ENCODE measurements around the gene PHF23. TPM values are rescaled to one million over a fixed set of nuclear protein-coding genes. Genes with fewer than 3 reads are reported as not detected.

Gene PHF23
- total RNA-seq (2021) (45.8 to 50.1 TPM (median 49.1 TPM) in 3 replicates), Bru-seq, nascent RNA (percentile 93 among the genes with signal in this experiment)
- long read RNA-seq, experiment 1, transcript PHF23-205 (5 exons, 1,768 nt), result minor isoform, 19 of 301 reads
- long read RNA-seq, experiment 1, transcript PHF23-201 (5 exons, 2,037 nt), result major isoform, 220 of 301 reads
- long read RNA-seq, experiment 1, partial matches to known transcripts, result 13 of 301 reads
- long read RNA-seq, experiment 1, other reads (novel, unspliced or antisense), result 48 of 301 reads
- long read RNA-seq, experiment 2, transcript PHF23-201 (5 exons, 2,037 nt), result major isoform, 28 of 63 reads
- long read RNA-seq, experiment 2, partial matches to known transcripts, result 18 of 63 reads
- long read RNA-seq, experiment 2, other reads (novel, unspliced or antisense), result 15 of 63 reads
- long read RNA-seq, experiment 3, transcript PHF23-201 (5 exons, 2,037 nt), result major isoform, 52 of 82 reads
- long read RNA-seq, experiment 3, transcript PHF23-205 (5 exons, 1,768 nt), result minor isoform, 5 of 82 reads
- long read RNA-seq, experiment 3, partial matches to known transcripts, result 5 of 82 reads
- long read RNA-seq, experiment 3, other reads (novel, unspliced or antisense), result 19 of 82 reads

- ChIA-PET CTCF (interaction anchor here (0.6 to 6.0 kb wide), 7 partner anchors 8 to 62 kb away, joined by 4 to 36 read pairs (median 6); partner anchors contain the start of genes ACADVL and DLG4), POLR2A (interaction anchor here (0.7 to 1.8 kb wide), 5 partner anchors 12 to 90 kb away, joined by 3 to 8 read pairs (median 4); partner anchors contain the start of genes ACADVL, CTDNEP1, ELP5 and NEURL4)
- H3K27me3 Mint-ChIP-seq (ENCODE audit: low read depth), result no peaks in the 10 kb centered on the region
- H3K4me1 Mint-ChIP-seq, result peaks cover 39% of the 10 kb centered on the region
- DNase-seq (ENCODE audit: low spot score) (peak; percentile 99), ATAC-seq (peak; percentile 73)
- peaks cover 35% of the 10 kb centered on the region for H3K36me3 Mint-ChIP-seq
- peak within 1 kb of the TSS; percentile 93 for H3K27ac Mint-ChIP-seq
- H3K9me3 Mint-ChIP-seq, result no peaks in the 10 kb centered on the region
- peak within 1 kb of the TSS; percentile 95 for H3K4me3 Mint-ChIP-seq
- TF ChIP-seq ZNF219 (CRISPR knock-in tag; IDR thresholded peaks at IDR 0.05; ENCODE audit: borderline replicate concordance), result no peak
- no peak for TF ChIP-seq NFE2L1 (CRISPR knock-in tag; IDR thresholded peaks at IDR 0.05)
- TF ChIP-seq SMAD4 (CRISPR knock-in tag; IDR thresholded peaks at IDR 0.05), result no peak
- peak; percentile 96; the same call in 1 of the 2 replicates for TF ChIP-seq ELF4 (CRISPR knock-in tag; IDR thresholded peaks at IDR 0.05; ENCODE audit: low read depth)
- TF ChIP-seq ATF3 (CRISPR knock-in tag; conservative IDR thresholded peaks at IDR 0.05), result no peak
- no peak for TF ChIP-seq CDX4 (CRISPR knock-in tag; IDR thresholded peaks at IDR 0.05; ENCODE audit: borderline replicate concordance)
- TF ChIP-seq ZNF317 (CRISPR knock-in tag; IDR thresholded peaks at IDR 0.05; ENCODE audit: borderline replicate concordance, low read depth), result no peak
- TF ChIP-seq EMX1 (CRISPR knock-in tag; IDR thresholded peaks at IDR 0.05), result no peak
- TF ChIP-seq MLX (CRISPR knock-in tag; IDR thresholded peaks at IDR 0.05), result no peak
- peak; percentile 71 for TF ChIP-seq GABPB1 (CRISPR knock-in tag; IDR thresholded peaks at IDR 0.05)
- TF ChIP-seq USF1 (CRISPR knock-in tag; IDR thresholded peaks at IDR 0.05), result 0 out of 2 replicates have a peak, but pooled peaks have one; percentile 25
- TF ChIP-seq CBFB (CRISPR knock-in tag; IDR thresholded peaks at IDR 0.05; ENCODE audit: low read depth), result 0 out of 2 replicates have a peak, but pooled peaks have one; percentile 47
- TF ChIP-seq SP1 (CRISPR knock-in tag; conservative IDR thresholded peaks at IDR 0.05), result peak; percentile 63; the same call in 1 of the 2 replicates
- TF ChIP-seq SOX15 (CRISPR knock-in tag; IDR thresholded peaks at IDR 0.05), result no peak
- peak; percentile 60; the same call in 1 of the 2 replicates for TF ChIP-seq JUN (CRISPR knock-in tag; IDR thresholded peaks at IDR 0.05)
- peak; percentile 77; the same call in 1 of the 2 replicates for TF ChIP-seq ZNF281 (CRISPR knock-in tag; IDR thresholded peaks at IDR 0.05)
- no peak for TF ChIP-seq ZNF423 (CRISPR knock-in tag; IDR thresholded peaks at IDR 0.05)
- no peak for TF ChIP-seq ZNF232 (CRISPR knock-in tag; IDR thresholded peaks at IDR 0.05)
- TF ChIP-seq ERG (CRISPR knock-in tag; IDR thresholded peaks at IDR 0.05), result no peak
- 0 out of 2 replicates have a peak, but pooled peaks have one; percentile 43 for TF ChIP-seq TEAD1 (CRISPR knock-in tag; IDR thresholded peaks at IDR 0.05)
- TF ChIP-seq MYBL2 (CRISPR knock-in tag; IDR thresholded peaks at IDR 0.05), result 0 out of 2 replicates have a peak, but pooled peaks have one; percentile 21
- TF ChIP-seq E2F5 (CRISPR knock-in tag; IDR thresholded peaks at IDR 0.05), result peak; percentile 66; the same call in 1 of the 2 replicates
- TF ChIP-seq ZNF396 (CRISPR knock-in tag; IDR thresholded peaks at IDR 0.05; ENCODE audit: borderline replicate concordance), result no peak
- TF ChIP-seq ESRRA (CRISPR knock-in tag; IDR thresholded peaks at IDR 0.05; ENCODE audit: borderline replicate concordance), result no peak
- peak; percentile 48; the same call in 1 of the 2 replicates for TF ChIP-seq KAT7 (CRISPR knock-in tag; IDR thresholded peaks at IDR 0.05; ENCODE audit: borderline replicate concordance)
- TF ChIP-seq ZNF416 (CRISPR knock-in tag; IDR thresholded peaks at IDR 0.05), result no peak
- TF ChIP-seq SMAD3 (CRISPR knock-in tag; IDR thresholded peaks at IDR 0.05; ENCODE audit: borderline replicate concordance), result no peak
- no peak for TF ChIP-seq TP53 (CRISPR knock-in tag; IDR thresholded peaks at IDR 0.05)
These were observed at the start of gene PHF23 for GRCh38 chr17:7239091-7240027. TSS of gene PHF23 (minus strand) at chr17:7239457. CDS start at chr17:7239279, 178 bp downstream.
